HG03066 (cell line): ENCODE data around the gene RNF180.
"Not testable (repeated sequence)": the region's sequence is repeated elsewhere in the genome, so short reads cannot be mapped to it uniquely, and the experiment has no call there.

Experiments used
- ATAC-seq: cut with Tn5 transposase; IDR thresholded peaks from one replicate; pipeline ENCODE4 v1.9.1; 2021; ENCODE audit warnings: low read depth; ENCODE audit not compliant: unreplicated experiment

Gene RNF180

DNA sequence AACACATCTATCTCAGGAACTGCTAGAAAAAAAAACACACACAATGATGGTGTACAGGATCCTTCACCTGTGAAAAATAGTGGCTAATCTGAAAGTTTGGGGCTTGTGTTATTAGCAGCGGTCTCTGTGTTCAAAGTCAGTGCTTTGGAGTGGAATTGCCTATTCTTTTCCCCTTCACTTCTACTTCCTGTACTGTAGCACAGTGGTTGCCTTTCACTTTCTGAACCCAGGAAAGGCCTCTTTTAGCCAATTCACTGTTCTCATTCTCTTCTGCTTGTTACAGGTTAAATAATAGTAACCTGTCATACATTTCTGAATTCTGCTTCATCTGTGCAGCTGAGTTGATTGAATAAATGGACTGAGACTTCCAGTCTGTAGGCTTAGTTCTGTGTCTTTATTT is 178.9 kb downstream of the RNF180 start:
- ATAC-seq: no peak

DNA sequence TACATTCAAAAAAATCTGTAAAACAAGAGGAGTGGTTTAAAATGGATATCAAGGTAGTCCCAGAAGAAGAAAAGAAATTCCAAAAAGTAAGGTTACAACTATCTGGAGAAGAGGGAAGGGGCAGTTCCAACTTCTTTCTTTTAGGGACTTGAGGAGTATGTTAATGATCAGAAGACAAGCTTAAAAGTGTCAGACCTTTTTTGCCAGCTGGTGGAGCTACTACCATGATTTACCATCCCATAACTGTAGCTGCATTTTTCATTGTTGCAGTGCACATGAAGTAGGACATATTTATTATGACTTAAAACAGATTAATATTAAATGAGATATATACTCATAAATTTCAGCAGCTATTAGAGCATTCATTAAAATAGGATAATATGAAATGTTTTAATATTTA is 181.7 kb downstream of the RNF180 start:
- no peak for ATAC-seq

DNA sequence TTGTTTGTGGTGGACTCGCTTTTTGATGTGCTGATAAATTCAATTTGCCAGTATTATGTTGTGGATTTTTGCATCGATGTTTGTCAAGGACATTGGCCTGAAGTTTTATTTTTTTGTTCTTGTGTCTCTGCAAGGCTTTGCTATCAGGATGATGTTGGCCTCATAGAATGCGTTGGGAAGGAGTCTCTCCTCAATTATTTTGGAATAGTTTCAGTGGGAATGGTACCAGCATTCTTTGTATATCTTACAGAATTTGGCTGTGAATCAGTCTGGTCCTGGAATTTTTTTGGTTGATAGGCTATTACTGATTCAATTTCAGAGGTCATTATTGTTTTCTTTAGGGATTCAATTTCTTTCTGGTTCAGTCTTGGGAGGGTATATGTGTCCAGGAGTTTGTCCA is 198.8 kb downstream of the RNF180 start:
- no peak for ATAC-seq

DNA sequence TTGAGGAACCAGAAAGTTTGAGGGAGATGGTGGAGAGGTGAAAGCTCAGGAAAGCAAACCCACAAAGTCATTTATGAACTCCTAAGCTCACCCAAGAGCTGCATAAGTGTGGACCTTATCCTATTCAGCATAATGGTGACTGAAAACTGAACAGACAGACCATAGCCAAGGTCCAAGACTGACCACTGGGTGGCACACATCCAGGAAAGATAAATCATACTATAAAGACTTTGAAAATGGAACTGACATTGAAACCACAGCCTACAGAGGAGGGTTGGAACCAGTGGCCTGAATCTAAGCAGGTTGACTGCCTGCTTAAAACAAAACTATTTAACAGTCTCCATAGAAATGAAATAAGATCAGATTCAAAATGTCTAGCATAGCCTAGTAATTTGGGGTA is 219.1 kb downstream of the RNF180 start:
- ATAC-seq: no peak

DNA sequence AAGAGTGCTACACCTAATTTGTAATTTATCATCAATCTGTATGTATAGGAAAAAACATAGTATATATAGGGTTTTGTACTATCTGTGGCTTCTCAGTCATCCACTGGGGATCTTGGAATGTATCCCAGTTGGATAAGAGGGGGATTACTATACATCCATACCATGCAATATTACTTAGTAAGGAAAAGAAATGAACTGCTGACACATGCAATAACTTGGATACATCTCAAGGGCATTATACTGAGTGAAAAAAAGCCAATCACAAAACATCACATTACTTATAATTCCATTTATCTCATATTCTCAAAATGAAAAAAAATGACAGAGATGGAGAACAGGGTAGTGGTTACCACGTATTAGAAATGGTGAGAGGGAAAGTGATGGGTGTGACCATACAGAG is 231.9 kb downstream of the RNF180 start:
- no peak for ATAC-seq

DNA sequence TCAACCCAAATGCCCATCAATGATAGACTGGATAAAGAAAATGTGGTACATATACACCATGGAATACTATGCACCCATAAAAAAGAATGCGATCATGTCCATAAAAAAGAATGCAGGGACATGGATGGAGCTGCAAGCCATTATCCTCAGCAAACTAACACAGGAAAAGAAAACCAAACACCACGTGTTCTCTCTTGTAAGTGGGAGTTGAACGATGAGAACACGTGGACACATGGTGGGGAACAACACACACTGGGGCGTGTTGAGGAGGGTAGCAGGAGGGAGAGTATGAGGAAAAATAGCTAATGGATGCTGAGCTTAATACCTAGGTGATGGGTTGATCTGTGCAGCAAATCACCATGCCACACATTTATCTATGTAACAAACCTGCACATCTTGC is 233.1 kb downstream of the RNF180 start:
- ATAC-seq: not testable (repeated sequence)

DNA sequence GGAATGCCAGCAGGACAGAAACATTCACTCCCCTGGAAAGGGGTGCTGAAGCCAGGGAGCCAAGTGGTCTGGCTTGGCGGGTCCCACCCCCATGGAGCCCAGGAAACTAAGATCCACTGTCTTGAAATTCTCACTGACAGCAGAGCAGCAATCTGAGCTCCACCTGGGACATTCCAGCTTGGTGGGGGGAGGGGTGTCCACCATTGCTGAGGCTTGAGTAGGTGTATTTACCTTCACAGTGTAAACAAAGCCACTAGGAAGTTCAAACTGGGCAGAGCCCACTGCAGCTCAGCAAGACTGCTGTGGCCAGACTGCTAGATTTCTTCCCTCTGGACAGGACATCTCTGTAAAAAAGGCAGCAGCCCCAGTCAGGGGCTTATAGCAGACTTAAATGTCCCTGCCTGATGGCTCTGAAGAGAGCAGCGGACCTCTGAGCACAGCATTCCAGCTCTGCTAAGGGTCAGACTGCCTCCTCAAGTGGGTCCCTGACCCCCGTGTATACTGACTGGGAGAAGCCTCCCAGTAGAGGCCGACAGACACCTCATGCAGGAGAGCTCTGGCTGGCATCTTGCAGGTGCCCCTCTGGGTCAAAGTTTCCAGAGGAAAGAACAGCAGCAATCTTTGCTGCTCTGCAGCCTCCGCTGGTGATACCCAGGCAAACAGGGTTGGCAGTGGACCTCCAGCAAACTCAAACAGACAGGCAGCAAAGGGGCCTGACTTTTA is 241.6 kb downstream of the RNF180 start:
- ATAC-seq: not testable (repeated sequence)

DNA sequence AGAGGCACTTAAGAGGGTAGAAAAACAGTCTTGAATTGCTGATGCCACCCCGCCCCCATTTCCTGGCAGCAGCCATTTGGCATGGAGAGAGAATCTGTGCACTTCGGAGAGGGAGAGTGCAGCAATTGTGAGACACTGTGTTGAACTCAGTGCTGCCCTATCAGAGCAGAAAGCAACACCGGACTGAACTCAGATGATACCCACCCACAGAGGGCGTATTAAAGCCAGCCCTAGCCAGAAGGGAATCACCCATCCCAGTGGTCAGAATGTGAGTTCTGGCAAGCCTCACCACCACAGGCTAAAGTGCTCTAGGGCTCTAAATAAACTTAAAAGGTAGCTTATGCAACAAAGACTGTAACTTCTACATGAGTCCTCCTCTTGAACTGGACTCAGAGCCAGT is 251.7 kb downstream of the RNF180 start:
- ATAC-seq: no peak

DNA sequence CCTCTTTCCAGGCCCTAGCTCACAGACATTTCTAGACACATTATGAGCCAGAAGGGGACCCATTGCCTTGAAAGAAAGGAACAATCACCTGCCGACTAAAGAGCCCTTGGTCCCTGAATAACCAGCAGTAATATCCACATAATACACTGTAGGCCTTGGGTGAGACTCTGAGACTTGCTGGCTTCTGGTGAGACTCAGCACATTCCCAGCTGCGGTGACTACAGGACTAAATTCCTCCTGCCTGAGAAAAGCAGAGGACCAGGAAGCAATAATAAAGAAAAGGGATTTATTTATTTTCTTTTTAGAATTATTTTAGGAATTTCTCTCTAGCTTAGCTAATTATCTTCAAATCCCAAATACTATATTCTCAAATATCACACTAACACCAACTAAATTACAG is 252.4 kb downstream of the RNF180 start:
- ATAC-seq: no peak
